HEK293 (cell line): ENCODE measurements around the gene SKI.
"Not testable (repeated sequence)": the region's sequence is repeated elsewhere in the genome, so short reads cannot be mapped to it uniquely, and the experiment has no call there.

Experiments
- CTCF ChIA-PET: fragments of 350-600 bp; formaldehyde crosslinking; extraction: SDS; loops from one replicate; lab custom pipeline; 2021; ENCODE audit warnings: antibody characterized with exemption; lab: Yijun Ruan, JAX
- POLR2A ChIA-PET: fragments of 300-600 bp; formaldehyde crosslinking; extraction: SDS; loops from one replicate; lab custom pipeline; 2020; ENCODE audit warnings: antibody characterized with exemption, inconsistent platforms; lab: Yijun Ruan, JAX
- H3K27ac ChIP-seq: fragments of 200-500 bp; sonication (Bioruptor generic); 2 replicates; pipeline ENCODE4 v1.5.1; 2014; ENCODE audit warnings: low read depth, low read length, control low read depth, inconsistent platforms; ENCODE audit errors: extremely low read depth
- H3K36me3 ChIP-seq, 2 experiments: fragments of 200-500 bp in 1 of 2; sonication (Bioruptor generic) in 1 of 2; 1 replicate in 1 of 2; 2 replicates in 1 of 2; pipeline ENCODE4 v1.5.1; 2014 to 2017; ENCODE audit warnings: inconsistent platforms in 2 of 2, low read length in 2 of 2; ENCODE audit not compliant: control insufficient read depth in 2 of 2, insufficient read depth in 1 of 2
- H3K4me1 ChIP-seq: fragments of 200-500 bp; sonication (Bioruptor generic); 2 replicates; pipeline ENCODE4 v1.5.1; 2014; ENCODE audit warnings: mild to moderate bottlenecking, low read length, inconsistent platforms; ENCODE audit not compliant: control insufficient read depth, insufficient read depth
- H3K4me3 ChIP-seq: 2 replicates; pipeline ENCODE4 v1.5.1; 2011; ENCODE audit warnings: low read depth, mild to moderate bottlenecking, control low read depth, low read length, moderate library complexity
- H3K9me3 ChIP-seq: fragments of 200-500 bp; sonication (Bioruptor generic); 2 replicates; pipeline ENCODE4 v1.5.1; 2014; ENCODE audit warnings: low read depth, low read length, inconsistent platforms; ENCODE audit not compliant: control insufficient read depth, insufficient read depth
- GFI1B ChIP-seq: fragments of 450-650 bp; formaldehyde crosslinking; IDR thresholded peaks from 2 replicates; pipeline ENCODE4 v1.5.1; 2016; ENCODE audit warnings: missing biosample characterization, missing genetic modification characterization
- GLIS2 ChIP-seq: fragments of 450-650 bp; formaldehyde crosslinking; IDR thresholded peaks from 2 replicates; pipeline ENCODE4 v1.5.1; 2016; ENCODE audit warnings: missing biosample characterization, missing genetic modification characterization
- HOXD13 ChIP-seq: sonication (generic); formaldehyde crosslinking; IDR thresholded peaks from 2 replicates; pipeline ENCODE4 v1.8.0; 2022; ENCODE audit warnings: missing genetic modification reagents, borderline replicate concordance
- SCRT2 ChIP-seq: fragments of 450-650 bp; formaldehyde crosslinking; IDR thresholded peaks from 2 replicates; pipeline ENCODE4 v1.5.1; 2016; ENCODE audit warnings: missing biosample characterization, missing genetic modification characterization
- TRIM28 ChIP-seq: IDR thresholded peaks from 2 replicates; pipeline ENCODE4 v1.6.1; 2011; ENCODE audit warnings: low read length, control low read depth, borderline replicate concordance
- ZNF311 ChIP-seq: fragments of 450-650 bp; formaldehyde crosslinking; IDR thresholded peaks from 2 replicates; pipeline ENCODE4 v1.5.1; 2017; ENCODE audit warnings: missing biosample characterization, missing genetic modification characterization, borderline replicate concordance
- ZNF394 ChIP-seq: fragments of 450-650 bp; formaldehyde crosslinking; IDR thresholded peaks from 2 replicates; pipeline ENCODE4 v1.5.1; 2016; ENCODE audit warnings: missing biosample characterization, missing genetic modification characterization, mild to moderate bottlenecking, moderate library complexity, borderline replicate concordance
- ZNF423 ChIP-seq: fragments of 450-650 bp; formaldehyde crosslinking; IDR thresholded peaks from 2 replicates; pipeline ENCODE4 v1.5.1; 2016; ENCODE audit warnings: missing biosample characterization, missing genetic modification characterization
- ZNF529 ChIP-seq: fragments of 450-650 bp; formaldehyde crosslinking; IDR thresholded peaks from 2 replicates; pipeline ENCODE4 v1.5.1; 2017; ENCODE audit warnings: missing genetic modification characterization, missing biosample characterization; ENCODE audit not compliant: insufficient replicate concordance
- ZNF548 ChIP-seq: fragments of 450-650 bp; formaldehyde crosslinking; IDR thresholded peaks from 2 replicates; pipeline ENCODE4 v1.5.1; 2016; ENCODE audit warnings: missing biosample characterization, missing genetic modification characterization
- ZNF626 ChIP-seq: fragments of 450-650 bp; sonication (Bioruptor Pico); formaldehyde crosslinking; IDR thresholded peaks from 2 replicates; pipeline ENCODE4 v1.5.1; 2018; ENCODE audit warnings: missing biosample characterization, missing genetic modification characterization, inconsistent platforms
- ZNF768 ChIP-seq: fragments of 450-650 bp; formaldehyde crosslinking; IDR thresholded peaks from 2 replicates; pipeline ENCODE4 v1.5.1; 2018; ENCODE audit warnings: missing biosample characterization, mild to moderate bottlenecking, missing genetic modification characterization
- ZNF785 ChIP-seq: fragments of 450-650 bp; formaldehyde crosslinking; IDR thresholded peaks from 2 replicates; pipeline ENCODE4 v1.5.1; 2016; ENCODE audit warnings: missing biosample characterization, missing genetic modification characterization
- TF ChIP-seq, protein P1 (sequence below): fragments of 450-650 bp; IDR thresholded peaks from 2 replicates; pipeline ENCODE4 v1.5.1; 2018; ENCODE audit warnings: missing biosample characterization, mild to moderate bottlenecking, missing genetic modification characterization
- TF ChIP-seq, protein P2 (sequence below): fragments of 450-650 bp; formaldehyde crosslinking; IDR thresholded peaks from 2 replicates; pipeline ENCODE4 v1.5.1; 2016; ENCODE audit warnings: missing biosample characterization, missing genetic modification characterization
- TF ChIP-seq, protein P3 (sequence below): fragments of 450-650 bp; formaldehyde crosslinking; IDR thresholded peaks from 2 replicates; pipeline ENCODE4 v1.5.1; 2016; ENCODE audit warnings: missing biosample characterization, missing genetic modification characterization
- TF ChIP-seq, protein P4 (sequence below): fragments of 450-650 bp; formaldehyde crosslinking; IDR thresholded peaks from 2 replicates; pipeline ENCODE4 v1.5.1; 2016; ENCODE audit warnings: missing biosample characterization, missing genetic modification characterization
- TF ChIP-seq, protein P5 (sequence below): fragments of 450-650 bp; formaldehyde crosslinking; IDR thresholded peaks from 2 replicates; pipeline ENCODE4 v1.5.1; 2016; ENCODE audit warnings: missing biosample characterization, missing genetic modification characterization

The SKI gene

DNA sequence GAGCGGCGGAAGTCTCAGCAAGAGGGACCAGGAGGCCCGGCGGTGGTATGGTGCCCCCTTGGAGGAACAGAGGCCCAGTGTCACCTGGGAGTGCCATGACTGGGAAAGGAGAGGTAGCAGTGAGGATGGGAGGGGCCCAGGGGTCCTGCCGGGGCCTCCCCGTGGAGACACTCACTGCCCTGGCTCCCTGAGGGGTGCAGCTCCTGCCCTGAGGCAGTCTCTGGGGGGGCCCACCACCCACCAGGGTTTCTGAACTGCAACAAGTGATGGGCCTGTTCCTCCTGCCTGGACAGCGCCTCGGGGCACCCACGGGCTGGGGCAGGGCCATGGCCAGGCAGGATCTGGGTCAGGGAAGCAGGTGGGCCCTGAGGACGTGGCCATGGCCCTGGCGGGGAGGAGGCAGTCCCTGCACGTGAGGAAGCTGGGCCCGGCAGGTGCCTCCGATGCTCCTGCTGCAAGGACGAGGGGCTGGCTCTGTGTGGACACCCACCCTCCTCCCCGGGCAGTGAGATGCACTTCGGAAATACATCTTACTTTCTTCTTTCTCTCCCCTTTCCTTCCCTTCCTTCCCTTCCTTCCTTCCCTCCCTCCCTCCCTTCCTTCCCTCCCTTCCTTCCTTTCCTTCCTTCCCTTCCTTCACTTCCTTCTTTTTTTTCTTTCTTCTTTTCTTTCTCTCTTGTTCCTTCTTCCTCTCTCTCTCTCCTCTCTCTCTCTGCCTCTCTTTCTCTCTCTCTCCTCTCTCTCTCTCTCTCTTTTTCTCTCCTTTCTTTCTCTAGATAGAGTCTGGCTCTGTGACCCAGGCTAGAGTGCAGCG is 96.6 kb downstream of the SKI start (continued):
- TF ChIP-seq, protein P1, sequence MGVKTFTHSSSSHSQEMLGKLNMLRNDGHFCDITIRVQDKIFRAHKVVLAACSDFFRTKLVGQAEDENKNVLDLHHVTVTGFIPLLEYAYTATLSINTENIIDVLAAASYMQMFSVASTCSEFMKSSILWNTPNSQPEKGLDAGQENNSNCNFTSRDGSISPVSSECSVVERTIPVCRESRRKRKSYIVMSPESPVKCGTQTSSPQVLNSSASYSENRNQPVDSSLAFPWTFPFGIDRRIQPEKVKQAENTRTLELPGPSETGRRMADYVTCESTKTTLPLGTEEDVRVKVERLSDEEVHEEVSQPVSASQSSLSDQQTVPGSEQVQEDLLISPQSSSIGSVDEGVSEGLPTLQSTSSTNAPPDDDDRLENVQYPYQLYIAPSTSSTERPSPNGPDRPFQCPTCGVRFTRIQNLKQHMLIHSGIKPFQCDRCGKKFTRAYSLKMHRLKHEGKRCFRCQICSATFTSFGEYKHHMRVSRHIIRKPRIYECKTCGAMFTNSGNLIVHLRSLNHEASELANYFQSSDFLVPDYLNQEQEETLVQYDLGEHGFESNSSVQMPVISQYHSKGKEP (tag by site-specific recombination), result no peak
- peak; percentile 28; the same call in 1 of the 2 replicates for TF ChIP-seq GLIS2 (tag by site-specific recombination)
- TF ChIP-seq HOXD13, result no peak
- TF ChIP-seq, protein P2, sequence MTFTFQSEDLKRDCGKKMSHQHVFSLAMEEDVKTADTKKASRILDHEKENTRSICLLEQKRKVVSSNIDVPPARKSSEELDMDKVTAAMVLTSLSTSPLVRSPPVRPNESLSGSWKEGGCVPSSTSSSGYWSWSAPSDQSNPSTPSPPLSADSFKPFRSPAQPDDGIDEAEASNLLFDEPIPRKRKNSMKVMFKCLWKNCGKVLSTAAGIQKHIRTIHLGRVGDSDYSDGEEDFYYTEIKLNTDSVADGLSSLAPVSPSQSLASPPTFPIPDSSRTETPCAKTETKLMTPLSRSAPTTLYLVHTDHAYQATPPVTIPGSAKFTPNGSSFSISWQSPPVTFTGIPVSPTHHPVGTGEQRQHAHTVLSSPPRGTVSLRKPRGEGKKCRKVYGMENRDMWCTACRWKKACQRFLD (tag by site-specific recombination), result no peak
- TF ChIP-seq SCRT2 (tag by site-specific recombination), result peak; percentile 36; the same call in 1 of the 2 replicates

DNA sequence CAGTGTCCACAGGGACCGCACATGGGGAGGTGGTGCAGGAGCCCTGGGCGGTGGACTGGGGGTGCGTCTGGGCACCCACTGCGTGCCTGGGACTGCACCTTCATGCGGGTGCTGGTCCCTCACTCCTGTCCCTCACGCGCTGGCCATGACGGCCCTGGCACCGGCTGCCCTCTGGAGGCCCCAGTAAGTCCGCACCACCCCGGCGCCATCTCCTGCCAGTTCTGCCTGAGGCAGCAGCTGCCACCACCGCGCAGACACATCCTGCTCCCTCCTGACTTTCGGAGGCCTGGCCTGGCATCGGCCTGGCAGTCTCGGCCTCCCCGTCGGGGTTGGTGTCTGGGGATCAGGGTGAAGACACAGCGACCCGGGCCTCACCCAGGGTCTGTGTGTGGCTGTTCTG is 98.4 kb downstream of the SKI start:
- ChIA-PET CTCF (no interaction called here), POLR2A (no interaction called here)
- no peaks in the 10 kb centered on the region for H3K9me3 ChIP-seq
- TF ChIP-seq ZNF394 (tag by site-specific recombination), result no peak
- TF ChIP-seq ZNF785 (tag by site-specific recombination), result no peak
- TF ChIP-seq, protein P3, sequence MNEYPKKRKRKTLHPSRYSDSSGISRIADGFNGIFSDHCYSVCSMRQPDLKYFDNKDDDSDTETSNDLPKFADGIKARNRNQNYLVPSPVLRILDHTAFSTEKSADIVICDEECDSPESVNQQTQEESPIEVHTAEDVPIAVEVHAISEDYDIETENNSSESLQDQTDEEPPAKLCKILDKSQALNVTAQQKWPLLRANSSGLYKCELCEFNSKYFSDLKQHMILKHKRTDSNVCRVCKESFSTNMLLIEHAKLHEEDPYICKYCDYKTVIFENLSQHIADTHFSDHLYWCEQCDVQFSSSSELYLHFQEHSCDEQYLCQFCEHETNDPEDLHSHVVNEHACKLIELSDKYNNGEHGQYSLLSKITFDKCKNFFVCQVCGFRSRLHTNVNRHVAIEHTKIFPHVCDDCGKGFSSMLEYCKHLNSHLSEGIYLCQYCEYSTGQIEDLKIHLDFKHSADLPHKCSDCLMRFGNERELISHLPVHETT (tag by site-specific recombination), result no peak
- TF ChIP-seq TRIM28, result no peak
- no peak for TF ChIP-seq GFI1B (tag by site-specific recombination)
- no peaks in the 10 kb centered on the region for H3K36me3 ChIP-seq
- H3K4me3 ChIP-seq, result no peak overlapping the region
- H3K27ac ChIP-seq, result no peak overlapping the region
- no peaks in the 10 kb centered on the region for H3K4me1 ChIP-seq

DNA sequence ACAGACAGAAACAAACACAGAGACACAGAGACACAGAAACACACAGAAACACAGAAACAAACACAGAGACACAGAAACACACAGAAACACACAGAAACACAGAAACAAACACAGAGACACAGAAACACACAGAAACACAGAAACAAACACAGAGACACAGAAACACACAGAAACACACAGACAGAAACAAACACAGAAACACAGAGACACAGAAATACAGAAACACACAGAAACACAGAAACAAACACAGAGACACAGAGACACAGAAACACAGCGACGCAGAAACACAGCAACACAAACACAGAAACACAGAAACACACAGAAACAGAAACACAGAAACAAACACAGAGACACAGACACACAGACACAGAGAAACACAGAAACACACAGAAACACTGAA is 99.0 kb downstream of the SKI start:
- H3K36me3 ChIP-seq, H3K4me1 ChIP-seq, POLR2A ChIA-PET: not testable (repeated sequence)
- peak; percentile 98; the same call in 1 of the 2 replicates for TF ChIP-seq ZNF768
- TF ChIP-seq, all 188 proteins: peak for 1; not testable (repeated sequence) for 187
- H3K27ac ChIP-seq, CTCF ChIA-PET, H3K4me3 ChIP-seq, H3K9me3 ChIP-seq: not testable (repeated sequence)

DNA sequence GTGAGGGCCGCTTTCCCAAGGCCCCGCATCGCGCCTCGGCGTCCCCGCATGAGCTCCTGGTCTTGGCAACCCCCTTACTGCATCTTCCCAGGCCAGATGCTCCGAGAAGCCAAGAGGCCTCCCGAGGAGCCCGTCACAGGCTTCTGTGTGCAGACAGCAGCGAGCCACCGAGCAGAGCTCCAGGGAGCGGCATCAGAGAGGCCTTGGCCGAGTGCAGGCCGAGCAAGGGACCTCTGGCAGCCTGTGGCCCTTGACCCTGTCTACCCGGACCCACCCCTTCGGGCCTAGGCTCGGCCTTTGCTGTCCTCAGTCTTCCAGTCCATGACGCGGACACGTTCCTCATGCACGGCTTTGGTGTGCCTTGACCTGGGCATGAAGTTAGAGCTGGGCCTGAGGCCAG is 99.7 kb downstream of the SKI start:
- ChIA-PET CTCF (interaction anchor here (0.9 kb wide), 1 partner anchor 132 kb away, joined by 4 read pairs; no protein-coding TSS in a partner anchor), POLR2A (no interaction called here)
- TF ChIP-seq ZNF548 (tag by site-specific recombination) (no peak), ZNF311 (no peak), ZNF423 (no peak), ZNF626 (tag by site-specific recombination) (no peak), ZNF529 (no peak)
- TF ChIP-seq, protein P3 (tag by site-specific recombination), result no peak
- TF ChIP-seq, protein P4, sequence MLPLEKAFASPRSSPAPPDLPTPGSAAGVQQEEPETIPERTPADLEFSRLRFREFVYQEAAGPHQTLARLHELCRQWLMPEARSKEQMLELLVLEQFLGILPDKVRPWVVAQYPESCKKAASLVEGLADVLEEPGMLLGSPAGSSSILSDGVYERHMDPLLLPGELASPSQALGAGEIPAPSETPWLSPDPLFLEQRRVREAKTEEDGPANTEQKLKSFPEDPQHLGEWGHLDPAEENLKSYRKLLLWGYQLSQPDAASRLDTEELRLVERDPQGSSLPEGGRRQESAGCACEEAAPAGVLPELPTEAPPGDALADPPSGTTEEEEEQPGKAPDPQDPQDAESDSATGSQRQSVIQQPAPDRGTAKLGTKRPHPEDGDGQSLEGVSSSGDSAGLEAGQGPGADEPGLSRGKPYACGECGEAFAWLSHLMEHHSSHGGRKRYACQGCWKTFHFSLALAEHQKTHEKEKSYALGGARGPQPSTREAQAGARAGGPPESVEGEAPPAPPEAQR (tag by site-specific recombination), result no peak
- TF ChIP-seq, protein P5, sequence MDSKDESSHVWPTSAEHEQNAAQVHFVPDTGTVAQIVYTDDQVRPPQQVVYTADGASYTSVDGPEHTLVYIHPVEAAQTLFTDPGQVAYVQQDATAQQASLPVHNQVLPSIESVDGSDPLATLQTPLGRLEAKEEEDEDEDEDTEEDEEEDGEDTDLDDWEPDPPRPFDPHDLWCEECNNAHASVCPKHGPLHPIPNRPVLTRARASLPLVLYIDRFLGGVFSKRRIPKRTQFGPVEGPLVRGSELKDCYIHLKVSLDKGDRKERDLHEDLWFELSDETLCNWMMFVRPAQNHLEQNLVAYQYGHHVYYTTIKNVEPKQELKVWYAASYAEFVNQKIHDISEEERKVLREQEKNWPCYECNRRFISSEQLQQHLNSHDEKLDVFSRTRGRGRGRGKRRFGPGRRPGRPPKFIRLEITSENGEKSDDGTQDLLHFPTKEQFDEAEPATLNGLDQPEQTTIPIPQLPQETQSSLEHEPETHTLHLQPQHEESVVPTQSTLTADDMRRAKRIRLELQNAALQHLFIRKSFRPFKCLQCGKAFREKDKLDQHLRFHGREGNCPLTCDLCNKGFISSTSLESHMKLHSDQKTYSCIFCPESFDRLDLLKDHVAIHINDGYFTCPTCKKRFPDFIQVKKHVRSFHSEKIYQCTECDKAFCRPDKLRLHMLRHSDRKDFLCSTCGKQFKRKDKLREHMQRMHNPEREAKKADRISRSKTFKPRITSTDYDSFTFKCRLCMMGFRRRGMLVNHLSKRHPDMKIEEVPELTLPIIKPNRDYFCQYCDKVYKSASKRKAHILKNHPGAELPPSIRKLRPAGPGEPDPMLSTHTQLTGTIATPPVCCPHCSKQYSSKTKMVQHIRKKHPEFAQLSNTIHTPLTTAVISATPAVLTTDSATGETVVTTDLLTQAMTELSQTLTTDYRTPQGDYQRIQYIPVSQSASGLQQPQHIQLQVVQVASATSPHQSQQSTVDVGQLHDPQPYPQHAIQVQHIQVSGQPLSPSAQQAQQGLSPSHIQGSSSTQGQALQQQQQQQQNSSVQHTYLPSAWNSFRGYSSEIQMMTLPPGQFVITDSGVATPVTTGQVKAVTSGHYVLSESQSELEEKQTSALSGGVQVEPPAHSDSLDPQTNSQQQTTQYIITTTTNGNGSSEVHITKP, result no peak

More for the DNA sequence above, 99.7 kb downstream of the SKI start:
- no peaks in the 10 kb centered on the region for H3K36me3 ChIP-seq
- no peaks in the 10 kb centered on the region for H3K4me1 ChIP-seq
- no peak overlapping the region for H3K4me3 ChIP-seq
- no peaks in the 10 kb centered on the region for H3K9me3 ChIP-seq
- H3K27ac ChIP-seq, result no peak overlapping the region
